Smooth muscle cell (in vitro differentiated cells): Measurements from ENCODE around the gene TNS4. TPM values are rescaled to one million over a fixed set of nuclear protein-coding genes. Genes with fewer than 3 reads are reported as not detected.
A peak's percentile ranks its signal among the peaks of the same experiment; 100 is the strongest.

Source experiments
- DNase-seq: peaks from one replicate; lab custom pipeline; 2025; ENCODE audit not compliant: unreplicated experiment; lab: John Stamatoyannopoulos, UW
- H2AFZ ChIP-seq: fragments of 200-600 bp; sonication (generic); 2 replicates; pipeline ENCODE4 v1.6.0; 2016; ENCODE audit warnings: antibody characterized with exemption, low read depth, mild to moderate bottlenecking
- H3F3A ChIP-seq: fragments of 200-600 bp; sonication (generic); 2 replicates; pipeline ENCODE4 v1.6.0; 2017; ENCODE audit warnings: antibody characterized with exemption, low read depth
- H3K27ac ChIP-seq: fragments of 200-600 bp; sonication (generic); 2 replicates; pipeline ENCODE4 v1.5.1; 2016; ENCODE audit warnings: low read depth, mild to moderate bottlenecking
- H3K27me3 ChIP-seq: fragments of 200-600 bp; sonication (generic); 2 replicates; pipeline ENCODE4 v1.6.1; 2016; ENCODE audit warnings: low read depth, mild to moderate bottlenecking
- H3K36me3 ChIP-seq: fragments of 200-600 bp; sonication (generic); 2 replicates; pipeline ENCODE4 v1.5.1; 2016; ENCODE audit warnings: low read depth
- H3K4me1 ChIP-seq: fragments of 200-600 bp; sonication (generic); 2 replicates; pipeline ENCODE4 v1.5.1; 2016; ENCODE audit warnings: low read depth
- H3K4me2 ChIP-seq: fragments of 200-600 bp; sonication (generic); 2 replicates; pipeline ENCODE4 v1.6.0; 2016; ENCODE audit warnings: mild to moderate bottlenecking
- H3K4me3 ChIP-seq: fragments of 200-600 bp; sonication (generic); 2 replicates; pipeline ENCODE4 v1.5.1; 2016; ENCODE audit warnings: mild to moderate bottlenecking
- H3K79me2 ChIP-seq: fragments of 200-600 bp; sonication (generic); 2 replicates; pipeline ENCODE4 v1.6.0; 2016; ENCODE audit warnings: low read depth, mild to moderate bottlenecking
- H3K9ac ChIP-seq: fragments of 200-600 bp; sonication (generic); 2 replicates; pipeline ENCODE4 v1.6.0; 2016; ENCODE audit warnings: low read depth
- H3K9me3 ChIP-seq: fragments of 200-600 bp; sonication (generic); replicated peaks from 2 replicates; pipeline ENCODE4 v1.5.1; 2016; ENCODE audit warnings: low read depth
- H4K20me1 ChIP-seq: fragments of 200-600 bp; sonication (generic); 2 replicates; pipeline ENCODE4 v1.6.0; 2016; ENCODE audit warnings: low read depth
- CTCF ChIP-seq: fragments of 200-600 bp; sonication (generic); IDR thresholded peaks from 2 replicates; pipeline ENCODE4 v1.5.1; 2017; ENCODE audit warnings: borderline replicate concordance, mild to moderate bottlenecking, antibody characterized with exemption; ENCODE audit not compliant: insufficient read depth, poor library complexity, severe bottlenecking
- WGBS: methylation state at CpG from one replicate; pipeline ENCODE4 v1.1.7; 2016; ENCODE audit warnings: low lambda C conversion rate; 5-methylcytosine and 5-hydroxymethylcytosine counted together
- polyA plus RNA-seq: library from polyadenylated mRNA; unstranded; fragments of >200 nt; fragmentation: Nextera tagmentation; extraction: Ambion mirVana; gene quantifications from 2 replicates; pipeline ENCODE4 v1.2.1, GENCODE V29; 2016
- total RNA-seq: library from RNA; depleted of rRNA; stranded (reverse); fragments of >200 nt; gene quantifications from 2 replicates; pipeline ENCODE4 v1.2.3, GENCODE V29; 2014

Gene TNS4
- total and polyA plus RNA-seq, 2 experiments from 2014 or later, result 0.13 to 1.2 TPM

GRCh38 chr17:40445751-40446468 is 55.5 kb downstream of the TNS4 start:
- no peak for DNase-seq
- H4K20me1 ChIP-seq, result peaks cover 45% of the 10 kb centered on the region

GRCh38 chr17:40443988-40444899 is 57.2 kb downstream of the TNS4 start:
- no peaks in the 10 kb centered on the region for H3K27me3 ChIP-seq
- no peak for TF ChIP-seq CTCF
- H3K27ac ChIP-seq, result peak overlapping the region; percentile 13
- no peak for DNase-seq
- H3K79me2 ChIP-seq, result peaks cover 35% of the 10 kb centered on the region
- H3K9me3 ChIP-seq, result no peaks in the 10 kb centered on the region
- H3K4me2 ChIP-seq, result peak overlapping the region; percentile 97
- no peaks in the 10 kb centered on the region for H3F3A ChIP-seq
- peak overlapping the region; percentile 55 for H3K9ac ChIP-seq
- WGBS, result 16% methylated on average over 15 of the region's 15 CpGs
- peaks cover 29% of the 10 kb centered on the region for H4K20me1 ChIP-seq
- no peaks in the 10 kb centered on the region for H3K36me3 ChIP-seq
- H3K4me1 ChIP-seq, result peaks cover 16% of the 10 kb centered on the region
- peak overlapping the region; percentile 7 for H2AFZ ChIP-seq
- H3K4me3 ChIP-seq, result peak overlapping the region; percentile 54

More at GRCh38 chr17:40445751-40446468, 55.5 kb downstream of the TNS4 start:
- no peaks in the 10 kb centered on the region for H3K36me3 ChIP-seq
- peaks cover 47% of the 10 kb centered on the region for H3K79me2 ChIP-seq
- no peaks in the 10 kb centered on the region for H3F3A ChIP-seq
- peak overlapping the region; percentile 54 for H3K4me3 ChIP-seq
- no peak overlapping the region for H3K27ac ChIP-seq
- WGBS, result 87% methylated on average over 11 of the region's 11 CpGs
- no peaks in the 10 kb centered on the region for H3K9me3 ChIP-seq
- no peak overlapping the region for H2AFZ ChIP-seq
- TF ChIP-seq CTCF, result peak; percentile 3
- peaks cover 18% of the 10 kb centered on the region for H3K4me1 ChIP-seq
- H3K27me3 ChIP-seq, result no peaks in the 10 kb centered on the region
- H3K4me2 ChIP-seq, result peak overlapping the region; percentile 97
- no peak overlapping the region for H3K9ac ChIP-seq

GRCh38 chr17:40443196-40443987 is 58.0 kb downstream of the TNS4 start, which contains the start of gene IGFBP4:
Gene IGFBP4 (plus strand): TSS chr17:40443450. CDS start chr17:40443736, 286 bp downstream.
- Histone ChIP-seq H3F3A (no peaks in the 10 kb centered on the region), H3K9ac (peak within 1 kb of the TSS; percentile 55), H3K4me1 (peaks cover 16% of the 10 kb centered on the region), H3K9me3 (no peaks in the 10 kb centered on the region), H3K27ac (no peak within 1 kb of the TSS), H2AFZ (peak within 1 kb of the TSS; percentile 85), H3K36me3 (no peaks in the 10 kb centered on the region), H3K4me2 (peak within 1 kb of the TSS; percentile 97), H4K20me1 (peaks cover 20% of the 10 kb centered on the region), H3K27me3 (no peaks in the 10 kb centered on the region), H3K4me3 (peak within 1 kb of the TSS; percentile 54), H3K79me2 (peaks cover 31% of the 10 kb centered on the region)
- DNase-seq, result peak; percentile 56
- 2% methylated on average over 66 of the region's 98 CpGs for WGBS
- TF ChIP-seq CTCF, result peak; percentile 35
